GM12801 (cell line): ENCODE data around the gene VSIG1.

Source experiments
- CTCF ChIP-seq: IDR thresholded peaks from one replicate; pipeline ENCODE4 v1.5.1; 2011; ENCODE audit warnings: control low read depth; ENCODE audit not compliant: insufficient read length; ENCODE audit errors: extremely low read depth

The VSIG1 gene

GRCh38 chrX:108064613-108065012 is 19.7 kb downstream of the VSIG1 start:
- TF ChIP-seq CTCF, result no peak

- no peak for TF ChIP-seq CTCF
Measured at GRCh38 chrX:108068121-108068520, 23.3 kb downstream of the VSIG1 start.

- TF ChIP-seq CTCF, result no peak
Measured at GRCh38 chrX:108070891-108071290, 26.0 kb downstream of the VSIG1 start.

- no peak for TF ChIP-seq CTCF
Measured at GRCh38 chrX:108071578-108071977, 26.7 kb downstream of the VSIG1 start.

GRCh38 chrX:108072746-108073145 is 27.9 kb downstream of the VSIG1 start:
- no peak for TF ChIP-seq CTCF

- no peak for TF ChIP-seq CTCF
Measured at GRCh38 chrX:108081110-108081509, 36.2 kb downstream of the VSIG1 start.

- no peak for TF ChIP-seq CTCF
Measured at GRCh38 chrX:108087792-108088191, 42.9 kb downstream of the VSIG1 start.

GRCh38 chrX:108088511-108088910 is 43.6 kb downstream of the VSIG1 start:
- TF ChIP-seq CTCF, result no peak
